Liver (tissue), 9 donors: ENCODE measurements around the gene ZNF26. TPM values are rescaled to one million over a fixed set of nuclear protein-coding genes. Genes with fewer than 3 reads are reported as not detected.
A peak's percentile ranks its signal among the peaks of the same experiment; 100 is the strongest.

Source experiments
- DNase-seq: peaks from one replicate; pipeline ENCODE4 v3.0.0-alpha.2; 2017; ENCODE audit warnings: low spot score
- H3K27ac ChIP-seq, 2 donors: one replicate each; pipeline ENCODE4 v1.7.0; 2013; ENCODE audit warnings: inconsistent platforms in 2 of 2, low read length in 2 of 2, control low read depth in 1 of 2, low read depth in 1 of 2, mild to moderate bottlenecking in 1 of 2
- H3K27me3 ChIP-seq, 4 donors: one replicate each; pipeline versions ENCODE4 v1.6.1 to v1.7.0; 2013; ENCODE audit warnings: low read length in 3 of 4, inconsistent platforms in 1 of 4, mild to moderate bottlenecking in 1 of 4, moderate library complexity in 1 of 4; ENCODE audit not compliant: control insufficient read depth in 4 of 4, insufficient read depth in 4 of 4
- H3K36me3 ChIP-seq, 4 donors: one replicate each; pipeline versions ENCODE4 v1.6.1 to v1.7.0; 2013; ENCODE audit warnings: low read length in 3 of 4, mild to moderate bottlenecking in 3 of 4, low read depth in 1 of 4, moderate library complexity in 1 of 4; ENCODE audit not compliant: control insufficient read depth in 4 of 4, insufficient read depth in 3 of 4
- H3K4me1 ChIP-seq, 4 donors: one replicate each; pipeline versions ENCODE4 v1.6.1 to v1.7.0; 2013; ENCODE audit warnings: low read length in 3 of 4, mild to moderate bottlenecking in 3 of 4, moderate library complexity in 1 of 4; ENCODE audit not compliant: control insufficient read depth in 4 of 4, insufficient read depth in 4 of 4
- H3K4me3 ChIP-seq, 3 donors: one replicate each; pipeline versions ENCODE4 v1.6.1 to v1.7.0; 2013; ENCODE audit warnings: low read length in 3 of 3, control low read depth in 1 of 3, low read depth in 1 of 3, mild to moderate bottlenecking in 1 of 3
- H3K9ac ChIP-seq, 2 donors: one replicate each; pipeline ENCODE4 v1.7.0; 2013; ENCODE audit warnings: low read length in 2 of 2, mild to moderate bottlenecking in 2 of 2, moderate library complexity in 2 of 2, control low read depth in 1 of 2, low read depth in 1 of 2
- H3K9me3 ChIP-seq, 4 donors: one replicate each; pipeline versions ENCODE4 v1.6.1 to v1.7.0; 2013; ENCODE audit warnings: low read length in 3 of 4; ENCODE audit not compliant: control insufficient read depth in 4 of 4
- ATF3 ChIP-seq: IDR thresholded peaks from 2 replicates; pipeline ENCODE4 v1.6.1; 2016; ENCODE audit warnings: antibody characterized with exemption
- EGR1 ChIP-seq, 2 donors: IDR thresholded peaks; 2 replicates each; pipeline ENCODE4 v1.6.1; 2016 to 2018; ENCODE audit warnings: antibody characterized with exemption in 2 of 2, low read depth in 2 of 2
- GABPA ChIP-seq, 2 donors: IDR thresholded peaks in 1 of 2; conservative IDR thresholded peaks in 1 of 2; 2 replicates each; pipeline ENCODE4 v1.6.1; 2016; ENCODE audit warnings: antibody characterized with exemption in 2 of 2, mild to moderate bottlenecking in 1 of 2, moderate library complexity in 1 of 2
- MAX ChIP-seq: IDR thresholded peaks from 2 replicates; pipeline ENCODE4 v1.6.1; 2016; ENCODE audit warnings: antibody characterized with exemption
- NR2F2 ChIP-seq: IDR thresholded peaks from 2 replicates; pipeline ENCODE4 v1.6.1; 2016; ENCODE audit warnings: antibody characterized with exemption
- REST ChIP-seq: IDR thresholded peaks from 2 replicates; pipeline ENCODE4 v1.6.1; 2016; ENCODE audit warnings: antibody characterized with exemption, mild to moderate bottlenecking
- RXRA ChIP-seq, 2 donors: IDR thresholded peaks; 2 replicates each; pipeline ENCODE4 v1.6.1; 2017 to 2018; ENCODE audit warnings: antibody characterized with exemption in 2 of 2, mild to moderate bottlenecking in 1 of 2
- ZBTB33 ChIP-seq: IDR thresholded peaks from 2 replicates; pipeline ENCODE4 v1.6.1; 2016; ENCODE audit warnings: antibody characterized with exemption
- WGBS: extraction: QIAGEN DNeasy Blood & Tissue Kit; methylation state at CpG from one replicate; pipeline ENCODE4 v1.1.7; 2013; 5-methylcytosine and 5-hydroxymethylcytosine counted together
- polyA plus RNA-seq, 2 donors: library from polyadenylated mRNA; stranded (reverse) in 1 of 2; unstranded in 1 of 2; fragments of 200-250 nt in 1 of 2; fragments of >200 nt in 1 of 2; fragmentation: Nextera tagmentation in 1 of 2; extraction: Ambion mirVana in 1 of 2; gene quantifications; one replicate each; pipeline versions ENCODE4 v1.2.1 to v1.2.3, GENCODE V29; 2013 to 2015
- total RNA-seq, 2 donors: library from RNA; depleted of rRNA; stranded (reverse); fragments of >200 nt; gene quantifications; one replicate each; pipeline ENCODE4 v1.2.3, GENCODE V29; 2014
- donor health status: healthy.
- donor health status: healthy.
- donor health status: healthy.
- donor health status: healthy.
- donor health status: healthy.

Gene ZNF26
- total and polyA plus RNA-seq, 4 donors = 1.7 to 9.5 (median 4.8) TPM

GRCh38 chr12:133037207-133038005, 51.2 kb downstream of the ZNF26 start, which contains the start of gene ZNF84:
Gene ZNF84 (plus strand): TSS chr12:133037509. CDS start chr12:133041468, 3,959 bp downstream.
- DNase-seq = peak; percentile 94
- TF ChIP-seq EGR1 (IDR thresholded peaks at IDR 0.05; ENCODE audit: low read depth in 2 of 2) (no peak), GABPA (IDR thresholded peaks at IDR 0.05 in 1 of 2, conservative IDR thresholded peaks at IDR 0.05 in 1 of 2) (peak; percentile 60 to 92), MAX (peak; percentile 69), ZBTB33 (peak; percentile 65), REST (peak; percentile 15), ATF3 (no peak), RXRA (IDR thresholded peaks at IDR 0.05) (peak in 1 of 2 donors; percentile 29)
- WGBS = under 1% methylated on average over 103 of the region's 103 CpGs
- peaks cover 26 to 67% (median 39%) of the 10 kb centered on the region in 4 donors for H3K9me3 ChIP-seq
- peak within 1 kb of the TSS; percentile 93 for H3K27ac ChIP-seq
- peak within 1 kb of the TSS; percentile 74 to 97 (median 88) for H3K4me3 ChIP-seq
- peak within 1 kb of the TSS in 1 of 2 donors; percentile 77 for H3K9ac ChIP-seq
- peaks cover 3 to 31% (median 19%) of the 10 kb centered on the region in 4 donors for H3K36me3 ChIP-seq
- H3K4me1 ChIP-seq = peaks cover 0 to 5% (median 4%) of the 10 kb centered on the region in 4 donors
- H3K27me3 ChIP-seq = no peaks in the 10 kb centered on the region

GRCh38 chr12:133038118-133038709, 52.0 kb downstream of the ZNF26 start:
- TF ChIP-seq RXRA (IDR thresholded peaks at IDR 0.05) (no peak), NR2F2 (no peak)
- no peaks in the 10 kb centered on the region for H3K27me3 ChIP-seq
- H3K9me3 ChIP-seq = peaks cover 27 to 70% (median 43%) of the 10 kb centered on the region in 4 donors
- H3K4me1 ChIP-seq = peaks cover 0 to 5% (median 4%) of the 10 kb centered on the region in 4 donors
- peak overlapping the region in 1 of 2 donors; percentile 77 for H3K9ac ChIP-seq
- peak overlapping the region; percentile 74 to 97 (median 88) for H3K4me3 ChIP-seq
- peak overlapping the region; percentile 93 for H3K27ac ChIP-seq
- H3K36me3 ChIP-seq = peaks cover 3 to 39% (median 26%) of the 10 kb centered on the region in 4 donors
- 55% methylated on average over 4 of the region's 4 CpGs for WGBS
- no peak for DNase-seq
